ENCODE measurements around the gene DNAJC9. TPM values are rescaled to one million over a fixed set of nuclear protein-coding genes. Genes with fewer than 3 reads are reported as not detected.

The DNAJC9 gene, protein sequence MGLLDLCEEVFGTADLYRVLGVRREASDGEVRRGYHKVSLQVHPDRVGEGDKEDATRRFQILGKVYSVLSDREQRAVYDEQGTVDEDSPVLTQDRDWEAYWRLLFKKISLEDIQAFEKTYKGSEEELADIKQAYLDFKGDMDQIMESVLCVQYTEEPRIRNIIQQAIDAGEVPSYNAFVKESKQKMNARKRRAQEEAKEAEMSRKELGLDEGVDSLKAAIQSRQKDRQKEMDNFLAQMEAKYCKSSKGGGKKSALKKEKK
- 12.4 TPM for total RNA-seq
- long read RNA-seq, transcript DNAJC9-201 (5 exons, 3,032 nt): major isoform, 22 of 38 reads
- long read RNA-seq, partial matches to known transcripts: 3 of 38 reads
- long read RNA-seq, other reads (novel, unspliced or antisense): 13 of 38 reads

DNA sequence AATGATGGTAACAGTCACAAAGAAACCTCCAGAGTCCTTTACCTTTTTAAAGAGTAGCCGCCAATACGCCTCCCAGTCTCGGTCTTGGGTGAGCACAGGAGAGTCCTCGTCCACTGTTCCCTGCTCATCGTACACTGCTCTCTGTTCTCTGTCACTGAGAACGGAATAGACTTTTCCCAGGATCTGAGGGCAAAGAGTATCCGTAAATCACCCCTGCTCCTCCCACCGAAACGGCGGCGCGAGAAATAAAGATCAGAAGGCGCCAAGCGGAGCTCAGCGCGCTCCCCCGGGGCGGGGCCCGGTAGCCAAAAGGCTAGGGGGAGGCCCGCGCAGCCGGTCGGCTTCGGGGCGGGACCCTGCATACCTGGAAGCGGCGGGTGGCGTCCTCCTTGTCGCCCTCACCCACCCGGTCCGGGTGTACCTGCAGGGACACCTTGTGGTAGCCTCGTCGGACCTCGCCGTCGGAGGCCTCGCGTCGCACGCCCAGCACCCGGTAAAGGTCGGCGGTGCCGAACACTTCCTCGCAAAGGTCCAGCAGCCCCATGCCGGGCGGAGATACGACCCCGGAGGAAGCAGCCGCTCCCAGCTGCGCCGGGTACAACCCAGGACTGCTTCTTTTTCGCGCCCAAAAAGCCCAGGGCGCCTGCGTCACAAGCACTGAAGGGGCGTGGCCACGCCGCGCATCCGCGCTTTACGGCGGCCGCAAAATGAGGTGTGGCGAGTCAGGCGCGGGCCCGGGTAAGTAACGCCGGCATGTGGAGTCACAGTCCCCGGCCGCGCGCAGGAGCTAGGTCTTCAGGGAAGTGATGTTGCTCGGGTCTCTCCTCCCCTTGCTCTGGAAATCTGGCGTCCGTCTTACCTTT lies at the start of gene DNAJC9:
Gene DNAJC9, minus strand, starts transcription at position 610 of the 863 bp plus-strand sequence. Its CDS starts 66 bp downstream, at position 544.
- Histone ChIP-seq H3K4me3 (peak within 1 kb of the TSS; percentile 95), H3K4me1 (peaks cover 32% of the 10 kb centered on the region), H3K27me3 (no peaks in the 10 kb centered on the region), H3K27ac (peak within 1 kb of the TSS; percentile 88), H3K9me3 (no peaks in the 10 kb centered on the region), H3K36me3 (peaks cover 49% of the 10 kb centered on the region)
- TF ChIP-seq, protein P1, sequence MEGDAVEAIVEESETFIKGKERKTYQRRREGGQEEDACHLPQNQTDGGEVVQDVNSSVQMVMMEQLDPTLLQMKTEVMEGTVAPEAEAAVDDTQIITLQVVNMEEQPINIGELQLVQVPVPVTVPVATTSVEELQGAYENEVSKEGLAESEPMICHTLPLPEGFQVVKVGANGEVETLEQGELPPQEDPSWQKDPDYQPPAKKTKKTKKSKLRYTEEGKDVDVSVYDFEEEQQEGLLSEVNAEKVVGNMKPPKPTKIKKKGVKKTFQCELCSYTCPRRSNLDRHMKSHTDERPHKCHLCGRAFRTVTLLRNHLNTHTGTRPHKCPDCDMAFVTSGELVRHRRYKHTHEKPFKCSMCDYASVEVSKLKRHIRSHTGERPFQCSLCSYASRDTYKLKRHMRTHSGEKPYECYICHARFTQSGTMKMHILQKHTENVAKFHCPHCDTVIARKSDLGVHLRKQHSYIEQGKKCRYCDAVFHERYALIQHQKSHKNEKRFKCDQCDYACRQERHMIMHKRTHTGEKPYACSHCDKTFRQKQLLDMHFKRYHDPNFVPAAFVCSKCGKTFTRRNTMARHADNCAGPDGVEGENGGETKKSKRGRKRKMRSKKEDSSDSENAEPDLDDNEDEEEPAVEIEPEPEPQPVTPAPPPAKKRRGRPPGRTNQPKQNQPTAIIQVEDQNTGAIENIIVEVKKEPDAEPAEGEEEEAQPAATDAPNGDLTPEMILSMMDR (IDR thresholded peaks at IDR 0.05): peak; percentile 6
- ATAC-seq (peak; percentile 99), DNase-seq (peak; percentile 98)
- intact Hi-C loops (cut with DNase I): no loop called here

DNA sequence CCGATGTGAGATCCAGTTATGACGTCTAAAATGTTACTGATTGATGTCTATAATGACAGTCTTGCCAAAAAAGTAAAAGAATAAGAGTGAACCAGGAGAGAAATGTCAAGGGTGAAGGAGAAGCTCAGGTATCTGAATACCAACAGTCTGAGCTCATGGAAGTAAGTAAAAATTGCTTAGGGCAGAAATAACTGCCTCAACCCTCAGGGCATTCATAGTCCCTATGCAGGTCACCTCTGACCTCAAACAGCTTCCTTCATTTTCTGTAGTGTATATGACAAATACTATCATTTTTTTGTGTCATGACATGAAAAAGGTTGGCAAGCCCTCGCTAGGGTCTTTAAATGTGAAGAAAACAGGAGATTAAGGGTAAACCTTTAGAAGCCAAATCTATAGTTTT lies 46.4 kb upstream of the DNAJC9 start:
- Histone ChIP-seq H3K9me3 (no peaks in the 10 kb centered on the region), H3K4me3 (no peak overlapping the region), H3K27ac (no peak overlapping the region), H3K27me3 (no peaks in the 10 kb centered on the region), H3K4me1 (no peaks in the 10 kb centered on the region), H3K36me3 (no peaks in the 10 kb centered on the region)
- ATAC-seq: no peak
- TF ChIP-seq, protein P1 (IDR thresholded peaks at IDR 0.05): no peak
- no peak for DNase-seq
- intact Hi-C loops (cut with DNase I): no loop called here

DNA sequence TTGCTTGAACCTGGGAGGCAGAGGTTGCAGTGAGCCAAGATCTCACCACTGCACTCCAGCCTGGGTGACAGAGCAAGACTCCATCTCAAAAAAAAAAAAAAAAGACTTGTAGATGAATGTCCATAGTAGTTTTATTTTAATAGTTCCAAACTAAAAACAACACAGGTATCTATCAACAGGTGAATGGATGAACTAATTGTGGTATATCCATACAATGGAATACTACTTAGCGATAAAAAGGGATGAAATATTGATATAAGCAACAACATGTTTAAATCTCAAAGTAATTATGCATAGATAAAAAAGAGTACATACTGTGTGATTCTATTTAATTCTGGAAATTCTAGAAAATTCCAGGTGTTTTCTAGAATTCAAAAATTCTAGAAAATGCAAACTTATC lies 42.9 kb upstream of the DNAJC9 start:
- H3K4me1 ChIP-seq: no peaks in the 10 kb centered on the region
- no peak for DNase-seq

DNA sequence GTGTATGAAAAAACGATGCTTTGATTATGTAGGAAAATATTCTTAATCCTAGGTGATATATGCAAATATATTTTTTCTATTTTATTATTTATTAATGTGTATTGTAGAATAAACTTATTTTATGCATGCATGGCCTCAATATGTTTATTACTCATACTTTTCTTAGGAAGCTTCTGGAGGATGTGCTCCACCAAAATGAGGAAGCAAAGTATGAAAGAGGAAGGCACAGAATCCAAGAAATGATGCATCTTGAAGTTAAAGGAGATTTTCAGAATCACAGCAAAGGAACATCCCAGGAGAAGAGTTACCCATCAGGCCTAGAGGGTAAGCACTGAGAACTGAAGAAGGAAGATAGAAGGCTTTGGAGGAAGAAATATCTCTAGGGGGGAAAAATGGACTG lies 40.4 kb upstream of the DNAJC9 start:
- H3K27ac ChIP-seq: no peak overlapping the region
- H3K4me3 ChIP-seq: no peak overlapping the region
- TF ChIP-seq, protein P1 (IDR thresholded peaks at IDR 0.05): no peak
- H3K27me3 ChIP-seq: no peaks in the 10 kb centered on the region
- H3K36me3 ChIP-seq: no peaks in the 10 kb centered on the region
- DNase-seq: no peak
- no peak for ATAC-seq
- intact Hi-C loops (cut with DNase I): no loop called here
- H3K9me3 ChIP-seq: no peaks in the 10 kb centered on the region
- no peaks in the 10 kb centered on the region for H3K4me1 ChIP-seq

More for the DNA sequence above, 42.9 kb upstream of the DNAJC9 start:
- no peaks in the 10 kb centered on the region for H3K9me3 ChIP-seq
- no peak overlapping the region for H3K4me3 ChIP-seq
- intact Hi-C loops (cut with DNase I): no loop called here
- H3K36me3 ChIP-seq: no peaks in the 10 kb centered on the region
- no peaks in the 10 kb centered on the region for H3K27me3 ChIP-seq
- no peak for ATAC-seq
- TF ChIP-seq, protein P1 (IDR thresholded peaks at IDR 0.05): no peak
- H3K27ac ChIP-seq: no peak overlapping the region

DNA sequence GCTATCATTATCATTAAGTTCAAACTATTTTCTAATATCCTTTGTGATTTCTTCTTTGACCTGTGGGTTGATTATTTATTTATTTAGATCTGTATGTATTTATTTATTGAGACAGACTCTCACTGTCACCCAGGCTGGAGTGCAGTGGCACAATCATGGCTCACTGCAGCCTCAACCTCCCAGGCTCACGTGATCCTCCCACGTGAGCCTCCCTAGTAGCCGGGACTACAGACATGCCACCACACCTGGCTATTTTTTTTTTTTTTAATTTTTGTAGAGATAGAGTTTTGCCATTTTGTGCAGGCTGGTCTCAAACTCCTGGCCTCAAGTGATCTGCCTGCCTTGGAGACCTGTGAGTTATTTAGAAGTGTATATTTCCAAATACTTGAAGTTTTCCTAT lies 34.0 kb upstream of the DNAJC9 start:
- intact Hi-C loops (cut with DNase I): no loop called here
- no peaks in the 10 kb centered on the region for H3K9me3 ChIP-seq
- no peak overlapping the region for H3K27ac ChIP-seq
- H3K4me1 ChIP-seq: no peaks in the 10 kb centered on the region
- H3K27me3 ChIP-seq: no peaks in the 10 kb centered on the region
- no peaks in the 10 kb centered on the region for H3K36me3 ChIP-seq
- no peak overlapping the region for H3K4me3 ChIP-seq
- no peak for DNase-seq
- TF ChIP-seq, protein P1 (IDR thresholded peaks at IDR 0.05): no peak
- no peak for ATAC-seq

Measured in upper lobe of right lung (tissue), 1 donor.